Measurements from ENCODE around the gene INHBE.

The INHBE gene

DNA sequence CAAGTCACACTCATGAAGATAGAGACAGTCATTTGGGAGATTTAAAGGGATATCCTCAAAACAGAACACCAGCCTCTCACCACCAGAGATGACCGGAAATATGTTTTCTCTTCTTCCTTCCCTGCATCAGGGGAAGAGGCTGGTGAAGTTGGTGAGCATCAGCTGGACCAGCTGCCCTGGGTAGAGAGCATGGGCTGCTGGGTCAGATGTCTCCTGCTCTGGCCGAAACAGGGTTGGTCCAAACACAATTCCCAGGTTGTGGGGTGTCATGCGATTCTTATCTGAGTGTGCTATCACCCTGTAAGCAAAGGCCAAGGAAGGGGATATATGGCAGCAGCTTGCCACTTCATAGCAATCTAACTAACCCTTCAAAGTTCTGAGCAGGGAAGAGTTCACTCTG, 17.3 kb downstream of the INHBE start:
- DNase-seq (ENCODE audit: low read depth), result no peak
- no peak overlapping the region for H3K4me3 ChIP-seq (replicated peaks; ENCODE audit: low read depth, low read length)
- TF ChIP-seq, protein P1, sequence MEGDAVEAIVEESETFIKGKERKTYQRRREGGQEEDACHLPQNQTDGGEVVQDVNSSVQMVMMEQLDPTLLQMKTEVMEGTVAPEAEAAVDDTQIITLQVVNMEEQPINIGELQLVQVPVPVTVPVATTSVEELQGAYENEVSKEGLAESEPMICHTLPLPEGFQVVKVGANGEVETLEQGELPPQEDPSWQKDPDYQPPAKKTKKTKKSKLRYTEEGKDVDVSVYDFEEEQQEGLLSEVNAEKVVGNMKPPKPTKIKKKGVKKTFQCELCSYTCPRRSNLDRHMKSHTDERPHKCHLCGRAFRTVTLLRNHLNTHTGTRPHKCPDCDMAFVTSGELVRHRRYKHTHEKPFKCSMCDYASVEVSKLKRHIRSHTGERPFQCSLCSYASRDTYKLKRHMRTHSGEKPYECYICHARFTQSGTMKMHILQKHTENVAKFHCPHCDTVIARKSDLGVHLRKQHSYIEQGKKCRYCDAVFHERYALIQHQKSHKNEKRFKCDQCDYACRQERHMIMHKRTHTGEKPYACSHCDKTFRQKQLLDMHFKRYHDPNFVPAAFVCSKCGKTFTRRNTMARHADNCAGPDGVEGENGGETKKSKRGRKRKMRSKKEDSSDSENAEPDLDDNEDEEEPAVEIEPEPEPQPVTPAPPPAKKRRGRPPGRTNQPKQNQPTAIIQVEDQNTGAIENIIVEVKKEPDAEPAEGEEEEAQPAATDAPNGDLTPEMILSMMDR (IDR thresholded peaks at IDR 0.05; ENCODE audit: low read length, missing control alignments), result no peak

DNA sequence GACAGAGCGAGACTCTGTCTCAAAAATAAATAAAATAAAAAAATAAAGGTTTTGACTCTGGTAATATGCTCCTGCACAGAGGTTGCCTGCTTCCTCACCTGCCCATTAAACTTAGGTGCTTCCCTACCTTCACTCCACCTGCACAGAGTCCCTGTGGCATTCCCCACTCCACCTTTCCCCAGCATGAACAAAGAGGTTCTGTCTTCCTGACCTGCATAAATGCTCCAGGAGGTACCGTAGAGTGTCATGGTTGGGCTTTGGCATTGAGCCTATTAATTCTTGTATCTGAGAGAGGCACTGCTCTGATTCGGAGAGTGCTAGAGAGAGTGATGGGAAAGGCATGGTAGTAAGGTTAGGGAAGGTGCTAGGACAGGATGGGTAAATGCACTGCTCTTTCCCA, 18.3 kb downstream of the INHBE start:
- H3K4me3 ChIP-seq (replicated peaks; ENCODE audit: low read depth, low read length), result no peak overlapping the region
- DNase-seq (ENCODE audit: low read depth), result no peak
- TF ChIP-seq, protein P1 (IDR thresholded peaks at IDR 0.05; ENCODE audit: low read length, missing control alignments), result no peak

DNA sequence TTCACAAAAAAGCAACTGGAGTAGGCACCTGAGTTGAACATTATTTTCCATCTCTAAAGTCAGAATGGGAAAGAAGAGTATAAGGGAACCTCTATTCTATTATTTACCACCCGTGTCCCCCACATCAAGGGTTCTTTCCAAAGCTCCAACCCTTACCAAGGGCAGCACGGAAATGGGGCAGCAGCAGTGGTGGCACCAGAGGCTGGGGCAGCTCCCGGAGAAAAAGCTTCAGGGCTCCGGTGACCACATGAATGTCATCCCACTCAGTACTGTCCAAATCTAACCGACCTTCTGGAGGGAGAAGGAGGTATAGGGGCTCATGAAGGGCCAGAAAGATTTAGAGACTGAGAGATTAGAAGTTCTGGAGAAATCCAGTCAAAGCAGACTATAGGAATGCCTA, 18.8 kb downstream of the INHBE start:
- no peak for DNase-seq (ENCODE audit: low read depth)
- TF ChIP-seq, protein P1 (IDR thresholded peaks at IDR 0.05; ENCODE audit: low read length, missing control alignments), result no peak
- no peak overlapping the region for H3K4me3 ChIP-seq (replicated peaks; ENCODE audit: low read depth, low read length)

DNA sequence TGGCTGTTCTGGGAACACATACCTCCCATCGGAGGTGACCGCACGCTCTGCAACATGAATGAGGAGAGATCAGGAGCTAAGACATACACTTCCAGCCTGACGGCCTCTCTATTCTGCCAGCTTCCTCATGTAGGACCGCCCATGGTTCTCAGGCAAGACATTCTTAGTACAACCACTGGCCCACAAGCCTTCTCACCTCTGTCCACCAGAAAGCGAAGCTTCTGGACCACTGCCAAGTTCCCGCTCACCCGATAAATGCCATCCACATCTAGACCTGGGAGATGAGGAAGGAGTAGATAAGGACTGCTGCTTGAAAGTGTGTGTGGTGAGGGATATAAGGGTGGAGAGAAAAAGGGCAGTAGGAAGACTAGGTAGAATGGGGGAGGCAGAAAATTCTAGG, 19.3 kb downstream of the INHBE start:
- H3K4me3 ChIP-seq (replicated peaks; ENCODE audit: low read depth, low read length), result no peak overlapping the region
- no peak for DNase-seq (ENCODE audit: low read depth)
- TF ChIP-seq, protein P1 (IDR thresholded peaks at IDR 0.05; ENCODE audit: low read length, missing control alignments), result no peak

DNA sequence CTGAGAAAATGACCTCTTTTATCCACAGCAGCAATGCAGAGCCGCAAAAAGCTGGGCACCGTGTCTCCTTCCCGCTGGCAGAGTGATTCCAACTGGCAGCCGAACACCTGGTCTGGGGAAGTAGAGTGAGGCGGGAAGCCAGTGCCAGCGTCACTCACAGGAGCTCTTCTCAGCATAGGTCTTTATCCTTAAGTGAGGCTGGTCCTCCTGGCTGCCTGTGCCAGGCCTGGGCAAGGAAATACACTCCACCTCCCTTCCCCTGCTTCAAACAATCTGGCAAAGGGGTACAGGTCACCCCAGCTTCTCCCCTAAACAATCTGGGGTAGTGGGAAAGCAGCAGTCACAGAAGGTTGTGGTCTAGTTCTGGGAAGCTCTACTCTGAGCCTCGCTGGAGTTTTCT, 19.8 kb downstream of the INHBE start:
- DNase-seq (ENCODE audit: low read depth), result no peak
- TF ChIP-seq, protein P1 (IDR thresholded peaks at IDR 0.05; ENCODE audit: low read length, missing control alignments), result no peak
- no peak overlapping the region for H3K4me3 ChIP-seq (replicated peaks; ENCODE audit: low read depth, low read length)

DNA sequence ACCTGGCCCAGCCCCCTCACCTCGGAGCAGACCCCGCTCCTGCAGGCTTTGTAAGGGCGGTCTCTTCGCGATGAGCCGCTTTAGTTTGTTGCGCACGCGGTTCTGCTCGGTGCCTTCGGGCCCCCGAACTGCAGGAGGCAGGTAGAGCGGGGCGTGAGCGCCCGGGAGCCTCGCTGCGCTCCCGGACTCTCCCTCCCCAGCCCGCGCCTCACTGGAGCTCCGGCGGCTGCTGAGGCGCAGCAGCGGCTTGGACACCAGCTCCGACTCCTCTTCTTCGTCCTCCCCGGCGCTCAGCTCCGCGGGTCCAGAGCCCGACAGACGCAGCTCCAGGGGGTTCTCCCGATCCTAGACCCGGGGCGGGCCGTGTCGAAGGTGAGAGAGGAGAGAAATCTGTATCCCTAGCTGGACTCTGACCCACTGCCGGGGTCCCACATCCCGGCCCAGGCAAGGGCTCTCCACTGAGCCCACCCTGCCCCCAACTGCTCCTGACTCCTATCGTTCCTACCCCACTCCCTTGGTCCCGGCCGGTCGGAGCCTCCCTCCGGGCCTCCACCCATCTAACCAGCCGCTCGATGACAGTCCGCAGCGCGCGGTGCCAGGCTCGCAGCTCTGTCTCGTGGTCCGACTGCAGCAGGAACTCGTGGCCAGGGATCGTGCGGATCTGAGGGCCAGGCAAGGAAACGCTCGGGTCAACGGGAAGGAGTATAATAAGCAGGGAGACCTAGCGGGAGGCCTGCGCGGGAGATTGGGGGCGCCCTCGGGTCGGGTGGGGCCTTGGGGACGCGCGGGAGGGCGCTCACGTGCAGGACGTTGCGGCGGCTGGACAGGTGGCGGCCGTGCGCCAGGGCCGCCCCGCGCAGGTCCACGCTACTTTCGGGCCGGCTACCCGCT, 20.4 kb downstream of the INHBE start:
- no peak for DNase-seq (ENCODE audit: low read depth)
- H3K4me3 ChIP-seq (replicated peaks; ENCODE audit: low read depth, low read length), result no peak overlapping the region

More for the DNA sequence above, 20.4 kb downstream of the INHBE start:
- TF ChIP-seq, protein P1 (IDR thresholded peaks at IDR 0.05; ENCODE audit: low read length, missing control alignments), result no peak

Measured in fibroblast of pulmonary artery (primary cell).